HEK293 (cell line): Measurements from ENCODE around the gene ABHD10.

Source experiments
- CTCF ChIA-PET: fragments of 350-600 bp; formaldehyde crosslinking; extraction: SDS; loops from one replicate; lab custom pipeline; 2021; ENCODE audit warnings: antibody characterized with exemption; lab: Yijun Ruan, JAX
- POLR2A ChIA-PET: fragments of 300-600 bp; formaldehyde crosslinking; extraction: SDS; loops from one replicate; lab custom pipeline; 2020; ENCODE audit warnings: antibody characterized with exemption, inconsistent platforms; lab: Yijun Ruan, JAX
- H3K27ac ChIP-seq: fragments of 200-500 bp; sonication (Bioruptor generic); 2 replicates; pipeline ENCODE4 v1.5.1; 2014; ENCODE audit warnings: low read depth, low read length, control low read depth, inconsistent platforms; ENCODE audit errors: extremely low read depth
- H3K36me3 ChIP-seq, 2 experiments: fragments of 200-500 bp in 1 of 2; sonication (Bioruptor generic) in 1 of 2; 1 replicate in 1 of 2; 2 replicates in 1 of 2; pipeline ENCODE4 v1.5.1; 2014 to 2017; ENCODE audit warnings: inconsistent platforms in 2 of 2, low read length in 2 of 2; ENCODE audit not compliant: control insufficient read depth in 2 of 2, insufficient read depth in 1 of 2
- H3K4me1 ChIP-seq: fragments of 200-500 bp; sonication (Bioruptor generic); 2 replicates; pipeline ENCODE4 v1.5.1; 2014; ENCODE audit warnings: mild to moderate bottlenecking, low read length, inconsistent platforms; ENCODE audit not compliant: control insufficient read depth, insufficient read depth
- H3K4me3 ChIP-seq: 2 replicates; pipeline ENCODE4 v1.5.1; 2011; ENCODE audit warnings: low read depth, mild to moderate bottlenecking, control low read depth, low read length, moderate library complexity
- H3K9me3 ChIP-seq: fragments of 200-500 bp; sonication (Bioruptor generic); 2 replicates; pipeline ENCODE4 v1.5.1; 2014; ENCODE audit warnings: low read depth, low read length, inconsistent platforms; ENCODE audit not compliant: control insufficient read depth, insufficient read depth
- GFI1B ChIP-seq: fragments of 450-650 bp; formaldehyde crosslinking; IDR thresholded peaks from 2 replicates; pipeline ENCODE4 v1.5.1; 2016; ENCODE audit warnings: missing biosample characterization, missing genetic modification characterization
- GLI2 ChIP-seq: fragments of 450-650 bp; formaldehyde crosslinking; IDR thresholded peaks from 2 replicates; pipeline ENCODE4; 2017; ENCODE audit warnings: missing biosample characterization, missing genetic modification characterization, low read depth, borderline replicate concordance
- KLF7 ChIP-seq: fragments of 450-650 bp; formaldehyde crosslinking; IDR thresholded peaks from 2 replicates; pipeline ENCODE4 v1.5.1; 2016; ENCODE audit warnings: missing biosample characterization, missing genetic modification characterization, borderline replicate concordance
- OVOL3 ChIP-seq: fragments of 450-650 bp; formaldehyde crosslinking; IDR thresholded peaks from 2 replicates; pipeline ENCODE4 v1.5.1; 2016; ENCODE audit warnings: missing biosample characterization, missing genetic modification characterization
- WT1 ChIP-seq: fragments of 450-650 bp; formaldehyde crosslinking; IDR thresholded peaks from 2 replicates; pipeline ENCODE4 v1.5.1; 2016; ENCODE audit warnings: missing biosample characterization, missing genetic modification characterization
- ZNF239 ChIP-seq: fragments of 450-650 bp; formaldehyde crosslinking; IDR thresholded peaks from 2 replicates; pipeline ENCODE4 v1.5.1; 2016; ENCODE audit warnings: missing biosample characterization, missing genetic modification characterization
- ZNF341 ChIP-seq: fragments of 450-650 bp; formaldehyde crosslinking; IDR thresholded peaks from 2 replicates; pipeline ENCODE4; 2016; ENCODE audit warnings: low read depth, missing biosample characterization, missing genetic modification characterization
- ZNF514 ChIP-seq: fragments of 450-650 bp; formaldehyde crosslinking; IDR thresholded peaks from 2 replicates; pipeline ENCODE4 v1.5.1; 2016; ENCODE audit warnings: missing biosample characterization, missing genetic modification characterization
- ZNF629 ChIP-seq: fragments of 450-650 bp; formaldehyde crosslinking; IDR thresholded peaks from 2 replicates; pipeline ENCODE4 v1.5.1; 2017; ENCODE audit warnings: missing biosample characterization, missing genetic modification characterization
- ZNF654 ChIP-seq: fragments of 450-650 bp; formaldehyde crosslinking; IDR thresholded peaks from 2 replicates; pipeline ENCODE4 v1.5.1; 2016; ENCODE audit warnings: low read depth, missing biosample characterization, missing genetic modification characterization
- ZNF660 ChIP-seq: fragments of 450-650 bp; IDR thresholded peaks from 2 replicates; pipeline ENCODE4 v1.5.1; 2018; ENCODE audit warnings: missing biosample characterization, mild to moderate bottlenecking, missing genetic modification characterization
- ZNF785 ChIP-seq: fragments of 450-650 bp; formaldehyde crosslinking; IDR thresholded peaks from 2 replicates; pipeline ENCODE4 v1.5.1; 2016; ENCODE audit warnings: missing biosample characterization, missing genetic modification characterization
- ZSCAN30 ChIP-seq: fragments of 450-650 bp; IDR thresholded peaks from 2 replicates; pipeline ENCODE4 v1.5.1; 2018; ENCODE audit warnings: missing biosample characterization, mild to moderate bottlenecking, missing genetic modification characterization, moderate library complexity
- ZXDB ChIP-seq: fragments of 450-650 bp; formaldehyde crosslinking; IDR thresholded peaks from 2 replicates; pipeline ENCODE4 v1.5.1; 2016; ENCODE audit warnings: missing biosample characterization, missing genetic modification characterization
- TF ChIP-seq, protein P1 (sequence below): fragments of 450-650 bp; formaldehyde crosslinking; IDR thresholded peaks from 2 replicates; pipeline ENCODE4 v1.5.1; 2016; ENCODE audit warnings: missing biosample characterization, missing genetic modification characterization
- TF ChIP-seq, protein P2 (sequence below): fragments of 450-650 bp; formaldehyde crosslinking; IDR thresholded peaks from 2 replicates; pipeline ENCODE4; 2016; ENCODE audit warnings: missing biosample characterization, missing genetic modification characterization
- TF ChIP-seq, protein P3 (sequence below): fragments of 450-650 bp; formaldehyde crosslinking; IDR thresholded peaks from 2 replicates; pipeline ENCODE4 v1.5.0; 2017; ENCODE audit warnings: missing biosample characterization, missing genetic modification characterization, borderline replicate concordance
- TF ChIP-seq, protein P4 (sequence below): fragments of 450-650 bp; formaldehyde crosslinking; IDR thresholded peaks from 2 replicates; pipeline ENCODE4 v1.5.1; 2016; ENCODE audit warnings: missing biosample characterization, missing genetic modification characterization, low read depth

The ABHD10 gene

DNA sequence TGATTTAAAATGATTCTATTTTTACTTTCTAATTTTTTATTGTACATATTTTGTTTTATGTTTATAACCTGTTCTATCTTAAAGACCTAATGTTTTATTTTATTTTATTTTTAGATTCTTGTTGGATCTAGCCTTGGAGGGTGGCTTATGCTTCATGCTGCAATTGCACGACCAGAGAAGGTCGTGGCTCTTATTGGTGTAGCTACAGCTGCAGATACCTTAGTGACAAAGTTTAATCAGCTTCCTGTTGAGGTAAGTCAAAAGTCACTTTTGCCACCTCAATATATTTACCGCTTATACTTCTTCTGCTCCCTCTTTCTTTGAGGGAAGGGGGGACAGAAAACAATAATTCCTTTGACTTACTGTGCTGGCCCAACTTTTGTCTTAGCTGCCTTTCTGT, 8.0 kb downstream of the ABHD10 start:
- Histone ChIP-seq H3K36me3 (peaks cover 12 to 59% of the 10 kb centered on the region in 2 experiments), H3K4me3 (no peak overlapping the region), H3K9me3 (no peaks in the 10 kb centered on the region)
- CTCF ChIA-PET: interaction anchor here (0.7 to 3.5 kb wide), 4 partner anchors 15 to 274 kb away, joined by 3 to 31 read pairs (median 5); no protein-coding TSS in a partner anchor
- TF ChIP-seq, protein P1, sequence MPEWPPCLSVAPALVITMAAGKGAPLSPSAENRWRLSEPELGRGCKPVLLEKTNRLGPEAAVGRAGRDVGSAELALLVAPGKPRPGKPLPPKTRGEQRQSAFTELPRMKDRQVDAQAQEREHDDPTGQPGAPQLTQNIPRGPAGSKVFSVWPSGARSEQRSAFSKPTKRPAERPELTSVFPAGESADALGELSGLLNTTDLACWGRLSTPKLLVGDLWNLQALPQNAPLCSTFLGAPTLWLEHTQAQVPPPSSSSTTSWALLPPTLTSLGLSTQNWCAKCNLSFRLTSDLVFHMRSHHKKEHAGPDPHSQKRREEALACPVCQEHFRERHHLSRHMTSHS (tag by site-specific recombination): no peak
- TF ChIP-seq ZNF785: no peak
- TF ChIP-seq ZNF514 (tag by site-specific recombination): no peak
- TF ChIP-seq ZNF239: no peak
- TF ChIP-seq, protein P2, sequence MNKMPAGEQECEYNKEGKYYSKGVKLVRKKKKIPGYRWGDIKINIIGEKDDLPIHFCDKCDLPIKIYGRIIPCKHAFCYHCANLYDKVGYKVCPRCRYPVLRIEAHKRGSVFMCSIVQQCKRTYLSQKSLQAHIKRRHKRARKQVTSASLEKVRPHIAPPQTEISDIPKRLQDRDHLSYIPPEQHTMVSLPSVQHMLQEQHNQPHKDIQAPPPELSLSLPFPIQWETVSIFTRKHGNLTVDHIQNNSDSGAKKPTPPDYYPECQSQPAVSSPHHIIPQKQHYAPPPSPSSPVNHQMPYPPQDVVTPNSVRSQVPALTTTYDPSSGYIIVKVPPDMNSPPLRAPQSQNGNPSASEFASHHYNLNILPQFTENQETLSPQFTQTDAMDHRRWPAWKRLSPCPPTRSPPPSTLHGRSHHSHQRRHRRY (tag by site-specific recombination): no peak
- no peak for TF ChIP-seq GFI1B (tag by site-specific recombination)
- TF ChIP-seq WT1: no peak
- TF ChIP-seq ZNF629 (tag by site-specific recombination): no peak
- TF ChIP-seq ZNF341 (tag by site-specific recombination): no peak
- no peak for TF ChIP-seq KLF7 (tag by site-specific recombination)
- no peak for TF ChIP-seq OVOL3 (tag by site-specific recombination)
- TF ChIP-seq ZNF660 (tag by site-specific recombination): no peak
- TF ChIP-seq, all 188 proteins: peak for 0
- no peak overlapping the region for H3K27ac ChIP-seq
- no peaks in the 10 kb centered on the region for H3K4me1 ChIP-seq
- POLR2A ChIA-PET: no interaction called here

DNA sequence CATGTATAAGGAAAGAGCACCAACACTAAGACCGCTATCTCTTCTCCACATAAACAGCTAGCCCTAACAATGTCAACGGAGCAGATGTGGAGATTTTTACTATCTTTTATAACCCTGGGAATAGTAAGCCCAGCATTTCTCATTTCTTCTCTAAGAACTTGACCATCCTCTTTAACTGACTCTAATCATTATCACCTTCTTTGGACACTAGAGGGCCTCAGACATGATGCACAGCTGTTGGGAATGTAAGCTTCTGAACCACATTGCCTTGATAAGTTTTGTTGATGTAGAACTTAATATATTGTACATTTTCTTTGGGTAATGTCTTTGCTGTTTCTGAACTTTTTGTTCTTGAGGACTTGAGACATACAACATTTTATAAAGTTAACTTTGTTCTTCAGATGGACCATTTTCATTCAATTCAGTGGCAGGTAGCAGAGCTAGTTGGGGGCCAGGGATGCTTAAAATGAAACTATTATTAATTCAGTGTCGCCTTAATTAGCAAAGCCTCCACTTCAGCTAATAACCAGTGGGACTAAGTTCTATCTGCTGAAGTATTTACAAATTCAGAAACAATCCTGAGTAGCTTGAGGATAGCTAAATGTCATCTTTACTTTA, 10.3 kb downstream of the ABHD10 start:
- TF ChIP-seq ZXDB (no peak), ZNF654 (tag by site-specific recombination) (peak; percentile 49)
- TF ChIP-seq, protein P3, sequence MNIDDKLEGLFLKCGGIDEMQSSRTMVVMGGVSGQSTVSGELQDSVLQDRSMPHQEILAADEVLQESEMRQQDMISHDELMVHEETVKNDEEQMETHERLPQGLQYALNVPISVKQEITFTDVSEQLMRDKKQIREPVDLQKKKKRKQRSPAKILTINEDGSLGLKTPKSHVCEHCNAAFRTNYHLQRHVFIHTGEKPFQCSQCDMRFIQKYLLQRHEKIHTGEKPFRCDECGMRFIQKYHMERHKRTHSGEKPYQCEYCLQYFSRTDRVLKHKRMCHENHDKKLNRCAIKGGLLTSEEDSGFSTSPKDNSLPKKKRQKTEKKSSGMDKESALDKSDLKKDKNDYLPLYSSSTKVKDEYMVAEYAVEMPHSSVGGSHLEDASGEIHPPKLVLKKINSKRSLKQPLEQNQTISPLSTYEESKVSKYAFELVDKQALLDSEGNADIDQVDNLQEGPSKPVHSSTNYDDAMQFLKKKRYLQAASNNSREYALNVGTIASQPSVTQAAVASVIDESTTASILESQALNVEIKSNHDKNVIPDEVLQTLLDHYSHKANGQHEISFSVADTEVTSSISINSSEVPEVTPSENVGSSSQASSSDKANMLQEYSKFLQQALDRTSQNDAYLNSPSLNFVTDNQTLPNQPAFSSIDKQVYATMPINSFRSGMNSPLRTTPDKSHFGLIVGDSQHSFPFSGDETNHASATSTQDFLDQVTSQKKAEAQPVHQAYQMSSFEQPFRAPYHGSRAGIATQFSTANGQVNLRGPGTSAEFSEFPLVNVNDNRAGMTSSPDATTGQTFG: no peak
- CTCF ChIA-PET: interaction anchor here (0.6 to 3.5 kb wide), 23 partner anchors 9 to 1445 kb away, joined by 3 to 31 read pairs (median 5); partner anchors contain the start of genes ABHD10 and TAGLN3
- H3K9me3 ChIP-seq: no peaks in the 10 kb centered on the region
- H3K36me3 ChIP-seq: peaks cover 13 to 60% of the 10 kb centered on the region in 2 experiments
- POLR2A ChIA-PET: interaction anchor here (2.2 kb wide), 1 partner anchor 10 kb away, joined by 9 read pairs; the partner anchor contains the start of gene ABHD10
- H3K27ac ChIP-seq: no peak overlapping the region
- no peaks in the 10 kb centered on the region for H3K4me1 ChIP-seq
- H3K4me3 ChIP-seq: no peak overlapping the region

DNA sequence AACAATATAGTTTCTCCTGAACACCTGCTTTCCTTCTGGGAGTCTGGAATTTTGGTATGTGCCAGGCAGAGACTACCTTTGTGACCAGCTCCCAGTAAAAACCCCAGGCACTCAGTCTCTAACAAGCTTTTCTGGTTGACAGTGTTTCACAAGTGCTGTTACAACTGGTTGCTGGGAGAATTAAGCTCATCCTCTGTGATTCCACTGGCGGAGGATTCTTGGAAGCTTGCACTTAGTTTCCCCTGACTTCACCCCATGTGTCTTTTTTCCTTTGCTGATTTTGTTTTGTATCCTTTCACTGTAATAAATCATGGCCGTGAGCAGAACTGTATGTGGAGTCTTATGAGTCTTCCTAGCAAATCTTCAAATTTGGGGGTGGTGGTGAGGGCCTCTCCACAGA, 14.2 kb downstream of the ABHD10 start:
- Histone ChIP-seq H3K27ac (no peak overlapping the region), H3K4me1 (no peaks in the 10 kb centered on the region), H3K36me3 (peaks cover 11 to 35% of the 10 kb centered on the region in 2 experiments), H3K4me3 (no peak overlapping the region), H3K9me3 (no peaks in the 10 kb centered on the region)
- ChIA-PET CTCF (interaction anchor here (0.7 to 3.8 kb wide), 4 partner anchors 20 to 324 kb away, joined by 3 to 21 read pairs (median 4); no protein-coding TSS in a partner anchor), POLR2A (no interaction called here)
- TF ChIP-seq, protein P4, sequence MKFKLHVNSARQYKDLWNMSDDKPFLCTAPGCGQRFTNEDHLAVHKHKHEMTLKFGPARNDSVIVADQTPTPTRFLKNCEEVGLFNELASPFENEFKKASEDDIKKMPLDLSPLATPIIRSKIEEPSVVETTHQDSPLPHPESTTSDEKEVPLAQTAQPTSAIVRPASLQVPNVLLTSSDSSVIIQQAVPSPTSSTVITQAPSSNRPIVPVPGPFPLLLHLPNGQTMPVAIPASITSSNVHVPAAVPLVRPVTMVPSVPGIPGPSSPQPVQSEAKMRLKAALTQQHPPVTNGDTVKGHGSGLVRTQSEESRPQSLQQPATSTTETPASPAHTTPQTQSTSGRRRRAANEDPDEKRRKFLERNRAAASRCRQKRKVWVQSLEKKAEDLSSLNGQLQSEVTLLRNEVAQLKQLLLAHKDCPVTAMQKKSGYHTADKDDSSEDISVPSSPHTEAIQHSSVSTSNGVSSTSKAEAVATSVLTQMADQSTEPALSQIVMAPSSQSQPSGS (tag by site-specific recombination): no peak
- TF ChIP-seq GLI2 (tag by site-specific recombination) (no peak), ZSCAN30 (tag by site-specific recombination) (no peak)
